ENCODE data around the gene NAPB.

The NAPB gene

DNA sequence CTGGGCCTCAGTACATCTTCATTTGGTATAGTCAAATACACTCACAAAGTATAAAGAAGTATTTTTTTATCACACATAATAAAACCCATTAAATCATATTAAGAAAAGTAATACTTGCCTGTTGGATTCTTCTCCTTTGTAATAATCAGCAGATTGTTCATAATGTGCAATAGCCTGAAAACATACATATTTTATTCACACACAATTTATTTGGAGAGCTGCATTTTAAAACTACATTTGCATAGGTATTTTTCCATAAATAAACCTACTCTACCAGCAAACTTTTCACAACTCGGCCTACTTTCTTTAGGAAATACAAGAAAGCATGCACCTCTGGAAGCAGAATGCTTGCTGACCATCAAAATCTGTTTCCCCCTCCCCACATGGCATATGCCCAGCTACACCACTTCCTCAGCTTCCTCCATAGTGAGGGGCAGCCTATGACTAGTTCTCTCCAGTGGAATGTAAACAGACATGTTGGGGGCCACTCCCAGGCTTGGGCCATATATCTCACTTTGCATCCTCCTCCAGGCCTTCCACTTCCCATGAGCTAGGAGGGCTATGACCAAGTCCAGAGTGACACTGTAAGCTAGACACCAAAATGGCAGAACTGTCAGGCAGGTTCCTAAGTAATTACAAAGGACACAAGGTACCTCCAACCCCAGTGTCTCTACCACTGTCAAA, 31.1 kb downstream of the NAPB start:
- POLR2A ChIA-PET = no interaction called here

DNA sequence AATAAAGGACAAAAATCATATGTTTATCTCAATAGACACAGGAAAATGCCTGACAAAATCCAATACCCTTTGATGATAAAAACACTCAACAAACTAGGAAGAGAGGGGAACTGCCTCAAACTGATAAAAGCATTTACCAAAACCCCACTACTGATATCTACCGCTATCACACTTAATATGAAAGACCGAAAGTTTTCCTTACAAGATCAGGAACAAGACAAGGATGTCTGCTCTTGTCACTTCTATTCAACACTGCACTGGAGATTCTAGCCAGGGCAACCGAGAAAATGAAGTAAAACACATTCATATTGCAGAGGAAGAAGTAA, 34.2 kb downstream of the NAPB start:
- TF ChIP-seq, protein P1, sequence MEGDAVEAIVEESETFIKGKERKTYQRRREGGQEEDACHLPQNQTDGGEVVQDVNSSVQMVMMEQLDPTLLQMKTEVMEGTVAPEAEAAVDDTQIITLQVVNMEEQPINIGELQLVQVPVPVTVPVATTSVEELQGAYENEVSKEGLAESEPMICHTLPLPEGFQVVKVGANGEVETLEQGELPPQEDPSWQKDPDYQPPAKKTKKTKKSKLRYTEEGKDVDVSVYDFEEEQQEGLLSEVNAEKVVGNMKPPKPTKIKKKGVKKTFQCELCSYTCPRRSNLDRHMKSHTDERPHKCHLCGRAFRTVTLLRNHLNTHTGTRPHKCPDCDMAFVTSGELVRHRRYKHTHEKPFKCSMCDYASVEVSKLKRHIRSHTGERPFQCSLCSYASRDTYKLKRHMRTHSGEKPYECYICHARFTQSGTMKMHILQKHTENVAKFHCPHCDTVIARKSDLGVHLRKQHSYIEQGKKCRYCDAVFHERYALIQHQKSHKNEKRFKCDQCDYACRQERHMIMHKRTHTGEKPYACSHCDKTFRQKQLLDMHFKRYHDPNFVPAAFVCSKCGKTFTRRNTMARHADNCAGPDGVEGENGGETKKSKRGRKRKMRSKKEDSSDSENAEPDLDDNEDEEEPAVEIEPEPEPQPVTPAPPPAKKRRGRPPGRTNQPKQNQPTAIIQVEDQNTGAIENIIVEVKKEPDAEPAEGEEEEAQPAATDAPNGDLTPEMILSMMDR (IDR thresholded peaks at IDR 0.05; ENCODE audit: control extremely low read depth, extremely low read depth, low read depth, missing control alignments) = no peak
- POLR2A ChIA-PET = no interaction called here
- no peak for DNase-seq (ENCODE audit: extremely low spot score)
- CTCF ChIA-PET = interaction anchor here (1.1 to 1.4 kb wide), 2 partner anchors 9 to 14 kb away, joined by 3 to 4 read pairs; no protein-coding TSS in a partner anchor

More for the DNA sequence above, 31.1 kb downstream of the NAPB start:
- DNase-seq (ENCODE audit: extremely low spot score) = no peak
- CTCF ChIA-PET = interaction anchor here (1.2 to 2.6 kb wide), 9 partner anchors 9 to 278 kb away, joined by 3 to 17 read pairs (median 4); no protein-coding TSS in a partner anchor
- TF ChIP-seq, protein P1 (IDR thresholded peaks at IDR 0.05; ENCODE audit: control extremely low read depth, extremely low read depth, low read depth, missing control alignments) = no peak

DNA sequence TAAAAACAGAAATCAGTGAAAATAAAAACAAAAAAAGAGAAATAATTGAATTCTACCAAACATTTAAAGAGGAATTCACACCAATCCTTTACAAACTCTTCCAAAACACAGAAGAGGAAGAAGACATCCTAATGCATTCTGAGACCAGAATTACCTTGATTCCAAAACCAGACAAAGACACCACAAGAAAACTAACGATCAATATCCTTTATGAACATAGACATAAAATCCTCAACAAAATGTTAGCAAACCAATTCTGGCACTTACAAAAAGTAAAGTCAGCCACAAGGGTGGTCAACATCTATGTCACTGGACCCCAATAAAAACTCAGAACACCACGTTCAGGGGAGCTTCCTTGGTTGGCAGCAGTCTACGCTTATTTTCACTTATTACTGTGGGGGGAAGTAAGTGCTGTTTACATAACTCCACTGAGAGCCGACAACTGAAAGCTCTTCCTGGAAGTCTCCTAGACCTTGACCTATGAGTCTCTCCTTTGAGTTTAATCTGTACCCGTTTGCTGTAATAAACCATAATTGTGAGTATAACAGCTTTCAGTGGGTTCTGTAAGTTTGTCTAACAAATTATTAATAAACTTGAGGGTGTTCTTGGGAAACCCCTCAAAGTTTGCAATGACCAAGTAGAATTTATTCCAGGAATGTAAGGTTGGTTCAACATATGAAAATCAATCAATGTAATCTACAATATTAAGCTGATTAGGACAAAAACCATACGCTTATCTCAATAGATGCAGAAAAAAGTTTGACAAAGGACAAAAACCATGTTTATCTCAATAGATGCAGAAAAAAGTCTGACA, 34.8 kb downstream of the NAPB start:
- TF ChIP-seq, protein P1 (IDR thresholded peaks at IDR 0.05; ENCODE audit: control extremely low read depth, extremely low read depth, low read depth, missing control alignments) = no peak
- no peak for DNase-seq (ENCODE audit: extremely low spot score)
- CTCF ChIA-PET = interaction anchor here (1.1 to 1.4 kb wide), 3 partner anchors 9 to 13 kb away, joined by 3 to 4 read pairs (median 3); no protein-coding TSS in a partner anchor
- POLR2A ChIA-PET = no interaction called here

DNA sequence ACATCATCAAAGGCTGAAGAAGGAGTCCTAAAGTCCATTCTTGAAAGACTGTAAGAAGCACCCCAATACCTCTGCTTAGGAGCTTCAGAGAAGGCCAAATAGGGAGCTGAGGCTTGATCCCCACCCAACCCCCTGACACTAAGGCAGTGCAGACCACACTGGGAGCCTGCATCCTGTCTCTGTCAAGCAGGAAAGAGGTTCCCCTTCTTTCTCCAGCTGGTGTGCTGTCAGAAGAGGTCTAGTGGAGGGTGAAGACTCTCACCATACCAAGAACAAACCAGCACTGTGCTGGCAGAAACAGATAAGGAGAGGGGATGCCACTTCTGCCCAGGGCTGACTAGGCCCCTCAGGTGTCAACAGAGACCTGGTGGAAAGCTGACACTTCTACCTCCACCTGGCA, 39.4 kb downstream of the NAPB start:
- CTCF ChIA-PET = interaction anchor here (1.0 to 1.3 kb wide), 2 partner anchors 8 to 38 kb away, joined by 3 to 4 read pairs; no protein-coding TSS in a partner anchor
- DNase-seq (ENCODE audit: extremely low spot score) = no peak
- POLR2A ChIA-PET = no interaction called here
- TF ChIP-seq, protein P1 (IDR thresholded peaks at IDR 0.05; ENCODE audit: control extremely low read depth, extremely low read depth, low read depth, missing control alignments) = no peak

DNA sequence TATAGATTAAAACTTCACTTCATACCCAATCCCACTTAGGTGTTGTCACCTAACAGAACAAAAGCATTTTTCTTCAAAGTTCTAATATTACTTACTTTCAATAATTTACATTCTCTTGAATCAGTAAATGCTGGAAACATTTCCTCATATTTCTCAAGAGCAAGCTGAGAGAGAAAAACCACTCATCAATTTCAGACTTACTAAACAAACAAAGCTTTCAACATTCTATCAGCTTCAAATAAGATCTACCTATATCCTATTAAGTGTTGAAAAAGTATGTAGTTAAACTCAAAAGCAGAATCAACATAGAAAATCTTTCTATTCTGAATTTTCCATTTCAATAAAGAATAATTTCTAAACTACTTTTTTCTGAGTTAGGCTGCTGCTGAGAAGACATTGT, 41.5 kb downstream of the NAPB start:
- DNase-seq (ENCODE audit: extremely low spot score) = no peak
- TF ChIP-seq, protein P1 (IDR thresholded peaks at IDR 0.05; ENCODE audit: control extremely low read depth, extremely low read depth, low read depth, missing control alignments) = no peak
- CTCF ChIA-PET = interaction anchor here (0.7 to 1.5 kb wide), 2 partner anchors 11 to 16 kb away, joined by 3 read pairs; no protein-coding TSS in a partner anchor
- POLR2A ChIA-PET = no interaction called here

DNA sequence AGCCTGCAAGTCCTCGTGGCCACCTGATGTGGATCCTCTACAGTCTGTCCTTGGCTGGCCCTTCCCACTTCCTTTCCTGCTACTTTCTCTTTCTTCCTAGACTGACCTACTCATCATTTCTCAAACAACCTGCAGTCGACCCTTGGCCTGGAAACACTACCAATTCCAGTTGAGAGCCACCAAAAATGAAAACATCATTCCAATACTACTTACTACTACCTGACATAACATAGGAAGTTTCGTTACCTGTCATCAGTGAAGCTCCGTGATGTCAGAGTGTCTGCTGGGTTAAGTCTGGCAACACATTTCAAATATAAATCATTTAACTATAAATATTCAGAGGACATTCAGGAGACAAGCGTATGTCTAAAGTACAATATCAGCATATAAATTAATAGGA, 45.5 kb downstream of the NAPB start:
- TF ChIP-seq, protein P1 (IDR thresholded peaks at IDR 0.05; ENCODE audit: control extremely low read depth, extremely low read depth, low read depth, missing control alignments) = no peak
- no peak for DNase-seq (ENCODE audit: extremely low spot score)
- CTCF ChIA-PET = interaction anchor here (0.8 to 2.6 kb wide), 4 partner anchors 10 to 46 kb away, joined by 3 to 9 read pairs (median 4); partner anchors contain the start of gene NAPB
- POLR2A ChIA-PET = no interaction called here

Data from GM10248 (cell line).